Activated T-helper 2 cell treated with anti-CD3 and anti-CD28 coated beads, Interferon-gamma antibody, Interleukin-2, Interleukin-4, amounts not matched to agents 10 μg/mL and 5 μg/mL and 100 μg/mL, durations not matched to agents 14 hours and 24 hours and 36 hours (primary cell): ENCODE measurements around the gene NR3C2. TPM values are rescaled to one million over a fixed set of nuclear protein-coding genes. Genes with fewer than 3 reads are reported as not detected.

ENCODE experiments used
- DNase-seq: peaks from one replicate; pipeline ENCODE4 v3.0.0; 2021; ENCODE audit warnings: low spot score
- H3K27ac Mint-ChIP-seq: one replicate; pipeline ENCODE4 v1.8.0; 2021; ENCODE audit warnings: mixed read lengths
- H3K27me3 Mint-ChIP-seq: one replicate; pipeline ENCODE4 v1.8.0; 2021; ENCODE audit warnings: low read depth, mixed read lengths
- H3K36me3 Mint-ChIP-seq: one replicate; pipeline ENCODE4 v1.8.0; 2021; ENCODE audit warnings: low read depth, mixed read lengths
- H3K4me1 Mint-ChIP-seq: one replicate; pipeline ENCODE4 v1.8.0; 2021; ENCODE audit warnings: low read depth, mixed read lengths
- H3K4me3 Mint-ChIP-seq: one replicate; pipeline ENCODE4 v1.8.0; 2021; ENCODE audit warnings: low read depth, mild to moderate bottlenecking, moderate library complexity, mixed read lengths
- H3K9me3 Mint-ChIP-seq: one replicate; pipeline ENCODE4 v1.8.0; 2021; ENCODE audit warnings: mixed read lengths
- intact Hi-C: fragments of 100-400 bp; cut with micrococcal nuclease; formaldehyde crosslinking; loops from one replicate; pipeline ENCODE4 v1.15.1; 2023
- total RNA-seq: library from RNA; stranded (reverse); gene quantifications from 2 replicates; pipeline ENCODE4 v1.2.3, GENCODE V29; 2022

Gene NR3C2
- total RNA-seq, 1 donor from 2014 or later = 0.32 TPM

- intact Hi-C loops = no loop called here
- no peaks in the 10 kb centered on the region for H3K9me3 Mint-ChIP-seq
- H3K36me3 Mint-ChIP-seq = no peaks in the 10 kb centered on the region
- no peak for DNase-seq
- H3K4me3 Mint-ChIP-seq = no peak overlapping the region
- no peaks in the 10 kb centered on the region for H3K27me3 Mint-ChIP-seq
- no peaks in the 10 kb centered on the region for H3K4me1 Mint-ChIP-seq
- H3K27ac Mint-ChIP-seq = no peak overlapping the region
Observed at GRCh38 chr4:148287111-148287510, 155.1 kb downstream of the NR3C2 start.

GRCh38 chr4:148286012-148286411 lies 156.2 kb downstream of the NR3C2 start:
- H3K4me3 Mint-ChIP-seq = no peak overlapping the region
- no peaks in the 10 kb centered on the region for H3K36me3 Mint-ChIP-seq
- H3K4me1 Mint-ChIP-seq = no peaks in the 10 kb centered on the region
- H3K27me3 Mint-ChIP-seq = no peaks in the 10 kb centered on the region
- H3K9me3 Mint-ChIP-seq = no peaks in the 10 kb centered on the region
- no peak for DNase-seq
- H3K27ac Mint-ChIP-seq = no peak overlapping the region
- intact Hi-C loops = no loop called here

DNA sequence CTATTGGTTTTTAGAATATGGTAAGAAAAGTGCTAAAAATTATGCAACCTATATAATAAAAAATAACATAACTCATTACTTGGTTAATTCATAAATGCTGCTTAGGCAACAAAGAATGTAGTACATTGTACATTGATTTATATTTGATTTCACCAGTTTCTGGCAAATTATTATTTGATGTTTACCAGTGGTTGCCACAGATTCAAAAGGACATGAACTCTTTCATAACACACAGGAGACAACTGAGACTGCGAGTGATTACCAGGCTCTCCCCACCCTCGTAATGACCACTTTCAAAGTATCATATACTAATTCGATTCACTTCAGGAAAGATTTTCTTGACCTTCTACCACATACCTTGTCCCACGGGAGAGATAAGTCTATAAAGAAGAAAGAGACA lies 158.5 kb downstream of the NR3C2 start:
- DNase-seq = no peak
- Mint-ChIP-seq H3K27me3 (no peaks in the 10 kb centered on the region), H3K4me3 (no peak overlapping the region), H3K4me1 (no peaks in the 10 kb centered on the region), H3K9me3 (no peaks in the 10 kb centered on the region), H3K36me3 (no peaks in the 10 kb centered on the region), H3K27ac (no peak overlapping the region)
- intact Hi-C loops = no loop called here

DNA sequence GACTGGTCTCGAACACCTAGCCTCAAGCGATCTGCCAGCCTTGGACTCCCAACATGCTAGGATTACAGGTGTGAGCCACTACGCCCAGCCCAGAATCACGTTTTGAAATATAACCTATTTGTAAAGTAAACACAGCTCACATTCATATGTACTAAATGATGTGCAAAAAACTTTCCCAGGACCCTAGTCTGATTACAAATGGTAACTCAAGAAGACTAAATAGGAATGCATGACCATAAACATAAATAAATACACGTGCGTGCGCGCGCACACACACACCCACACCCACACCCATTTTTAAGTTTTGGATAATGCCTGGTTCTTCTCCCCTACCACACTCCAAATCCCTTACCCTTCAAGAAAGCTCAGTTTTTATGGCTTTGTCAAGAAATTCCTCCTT lies 163.9 kb downstream of the NR3C2 start:
- Mint-ChIP-seq H3K4me1 (no peaks in the 10 kb centered on the region), H3K27ac (no peak overlapping the region), H3K4me3 (no peak overlapping the region), H3K27me3 (no peaks in the 10 kb centered on the region), H3K36me3 (no peaks in the 10 kb centered on the region), H3K9me3 (no peaks in the 10 kb centered on the region)
- intact Hi-C loops = no loop called here
- no peak for DNase-seq

GRCh38 chr4:148275266-148275665 lies 166.9 kb downstream of the NR3C2 start:
- no peaks in the 10 kb centered on the region for H3K4me1 Mint-ChIP-seq
- no peaks in the 10 kb centered on the region for H3K9me3 Mint-ChIP-seq
- H3K27me3 Mint-ChIP-seq = no peaks in the 10 kb centered on the region
- no peak overlapping the region for H3K4me3 Mint-ChIP-seq
- H3K27ac Mint-ChIP-seq = no peak overlapping the region
- H3K36me3 Mint-ChIP-seq = no peaks in the 10 kb centered on the region
- intact Hi-C loops = no loop called here
- DNase-seq = no peak

GRCh38 chr4:148273501-148273986 lies 168.7 kb downstream of the NR3C2 start:
- no peaks in the 10 kb centered on the region for H3K36me3 Mint-ChIP-seq
- no peaks in the 10 kb centered on the region for H3K9me3 Mint-ChIP-seq
- H3K4me3 Mint-ChIP-seq = no peak overlapping the region
- H3K27ac Mint-ChIP-seq = no peak overlapping the region
- no peaks in the 10 kb centered on the region for H3K27me3 Mint-ChIP-seq
- DNase-seq = no peak
- no peaks in the 10 kb centered on the region for H3K4me1 Mint-ChIP-seq
- intact Hi-C loops = no loop called here

DNA sequence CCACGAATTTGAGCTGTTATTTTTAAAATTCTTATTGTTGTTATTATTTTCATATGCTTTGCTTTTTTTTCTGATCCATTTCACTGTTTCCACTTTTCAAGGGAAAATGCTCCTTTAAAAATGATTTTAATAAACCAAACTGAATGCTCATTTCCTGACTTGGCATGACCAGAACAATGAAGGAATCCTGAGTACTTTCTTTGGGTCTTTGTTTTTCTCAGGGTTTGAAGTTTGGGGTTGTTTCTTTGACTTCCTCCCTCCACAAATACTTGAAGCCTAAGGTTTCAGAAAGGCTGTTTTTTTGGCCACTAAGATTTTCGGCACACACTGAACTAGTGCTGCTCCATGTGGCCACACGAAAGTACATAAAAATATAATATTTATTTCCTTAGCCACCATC lies 171.0 kb downstream of the NR3C2 start:
- intact Hi-C loops = no loop called here
- H3K27ac Mint-ChIP-seq = no peak overlapping the region
- no peak for DNase-seq
- H3K4me1 Mint-ChIP-seq = no peaks in the 10 kb centered on the region
- no peaks in the 10 kb centered on the region for H3K9me3 Mint-ChIP-seq
- no peak overlapping the region for H3K4me3 Mint-ChIP-seq
- H3K27me3 Mint-ChIP-seq = no peaks in the 10 kb centered on the region
- H3K36me3 Mint-ChIP-seq = no peaks in the 10 kb centered on the region

- H3K4me1 Mint-ChIP-seq = no peaks in the 10 kb centered on the region
- intact Hi-C loops = no loop called here
- H3K4me3 Mint-ChIP-seq = no peak overlapping the region
- H3K9me3 Mint-ChIP-seq = no peaks in the 10 kb centered on the region
- no peak for DNase-seq
- no peak overlapping the region for H3K27ac Mint-ChIP-seq
- H3K36me3 Mint-ChIP-seq = no peaks in the 10 kb centered on the region
- H3K27me3 Mint-ChIP-seq = no peaks in the 10 kb centered on the region
Observed at GRCh38 chr4:148270630-148271029, 171.6 kb downstream of the NR3C2 start.

DNA sequence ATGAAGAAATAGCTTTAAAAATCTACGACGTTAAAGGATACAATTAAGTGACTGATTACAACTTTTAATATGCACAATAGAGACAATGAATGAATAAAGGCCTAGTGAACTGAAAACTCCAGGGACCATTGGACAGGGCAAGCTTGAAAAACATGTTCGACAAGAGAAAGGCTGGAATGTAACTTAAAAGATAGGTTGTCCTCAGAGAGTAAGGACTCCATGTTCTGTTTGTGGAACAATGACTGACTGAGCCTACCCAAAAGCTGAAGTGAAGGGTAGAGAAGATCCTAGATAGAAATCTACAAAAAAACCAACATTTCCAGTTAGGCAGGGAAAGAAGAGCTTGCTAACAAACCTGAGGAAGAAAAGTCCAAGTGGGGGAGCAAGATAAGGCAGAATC lies 173.4 kb downstream of the NR3C2 start:
- no peak overlapping the region for H3K4me3 Mint-ChIP-seq
- intact Hi-C loops = no loop called here
- DNase-seq = no peak
- H3K27me3 Mint-ChIP-seq = no peaks in the 10 kb centered on the region
- H3K36me3 Mint-ChIP-seq = no peaks in the 10 kb centered on the region
- H3K4me1 Mint-ChIP-seq = no peaks in the 10 kb centered on the region
- no peaks in the 10 kb centered on the region for H3K9me3 Mint-ChIP-seq
- no peak overlapping the region for H3K27ac Mint-ChIP-seq

DNA sequence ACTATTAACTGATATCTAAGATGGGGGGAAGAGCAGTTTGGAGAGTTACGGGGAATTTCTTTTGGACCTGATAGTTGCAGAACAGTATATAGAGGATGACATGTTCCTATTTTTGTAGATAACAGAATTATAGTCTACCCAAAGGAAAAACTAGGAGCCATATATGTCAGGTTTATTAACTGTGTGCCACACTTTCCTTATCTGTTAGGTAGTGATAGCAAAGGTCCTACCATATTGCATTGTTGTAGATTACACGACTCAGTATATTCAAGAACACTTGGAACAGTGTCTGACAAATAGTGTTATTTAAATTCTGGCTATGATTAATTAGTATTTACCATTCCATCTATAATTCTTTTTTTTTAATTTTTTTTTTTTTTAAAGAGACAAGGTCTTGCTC lies 175.3 kb downstream of the NR3C2 start:
- Mint-ChIP-seq H3K36me3 (no peaks in the 10 kb centered on the region), H3K4me1 (no peaks in the 10 kb centered on the region), H3K9me3 (no peaks in the 10 kb centered on the region), H3K4me3 (no peak overlapping the region), H3K27me3 (no peaks in the 10 kb centered on the region), H3K27ac (no peak overlapping the region)
- intact Hi-C loops = no loop called here
- no peak for DNase-seq

GRCh38 chr4:148266240-148266639 lies 176.0 kb downstream of the NR3C2 start:
- Mint-ChIP-seq H3K27me3 (no peaks in the 10 kb centered on the region), H3K9me3 (no peaks in the 10 kb centered on the region), H3K4me1 (no peaks in the 10 kb centered on the region), H3K36me3 (no peaks in the 10 kb centered on the region), H3K4me3 (no peak overlapping the region), H3K27ac (no peak overlapping the region)
- no peak for DNase-seq
- intact Hi-C loops = no loop called here

DNA sequence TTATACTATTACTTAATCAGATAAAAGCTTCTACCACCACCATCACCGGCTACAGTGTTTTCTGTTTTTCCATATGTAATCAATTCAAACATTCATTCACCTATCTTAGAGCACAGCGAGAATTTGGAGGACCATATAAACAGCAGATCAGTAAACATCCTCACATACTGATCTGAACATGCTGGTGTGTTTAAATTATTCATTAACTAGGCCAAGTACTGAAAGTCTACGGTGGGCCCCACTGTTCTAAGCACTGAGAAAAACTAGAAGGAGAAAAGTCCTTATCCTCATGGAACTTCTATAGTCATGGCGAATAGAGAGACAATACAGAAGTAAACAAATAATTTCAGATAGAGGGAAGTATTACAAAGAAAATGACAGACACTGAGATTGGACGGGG lies 176.6 kb downstream of the NR3C2 start:
- Mint-ChIP-seq H3K4me1 (no peaks in the 10 kb centered on the region), H3K36me3 (no peaks in the 10 kb centered on the region), H3K27me3 (no peaks in the 10 kb centered on the region), H3K4me3 (no peak overlapping the region), H3K9me3 (no peaks in the 10 kb centered on the region), H3K27ac (no peak overlapping the region)
- intact Hi-C loops = no loop called here
- no peak for DNase-seq

DNA sequence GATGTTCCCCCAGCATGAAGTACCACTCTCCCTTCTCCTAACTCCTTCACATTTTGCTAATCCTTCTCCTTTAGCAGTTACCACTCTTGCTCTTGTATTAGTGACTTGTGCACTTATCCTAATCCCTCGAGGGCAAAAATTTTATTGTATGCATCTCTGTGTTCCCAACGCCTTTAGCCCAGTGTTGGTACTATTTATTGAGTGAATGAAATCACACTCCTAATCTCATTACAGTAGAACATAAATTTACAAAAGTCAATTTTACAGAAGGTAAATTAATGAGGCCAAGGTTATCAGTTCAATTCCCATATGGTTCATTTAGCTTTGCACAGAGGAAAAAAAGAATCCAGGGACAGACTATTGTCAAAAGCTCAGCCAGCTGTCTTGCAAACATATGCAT lies 178.4 kb downstream of the NR3C2 start:
- Mint-ChIP-seq H3K4me1 (no peaks in the 10 kb centered on the region), H3K9me3 (no peaks in the 10 kb centered on the region), H3K27ac (no peak overlapping the region), H3K27me3 (no peaks in the 10 kb centered on the region), H3K36me3 (no peaks in the 10 kb centered on the region), H3K4me3 (no peak overlapping the region)
- intact Hi-C loops = no loop called here
- no peak for DNase-seq

DNA sequence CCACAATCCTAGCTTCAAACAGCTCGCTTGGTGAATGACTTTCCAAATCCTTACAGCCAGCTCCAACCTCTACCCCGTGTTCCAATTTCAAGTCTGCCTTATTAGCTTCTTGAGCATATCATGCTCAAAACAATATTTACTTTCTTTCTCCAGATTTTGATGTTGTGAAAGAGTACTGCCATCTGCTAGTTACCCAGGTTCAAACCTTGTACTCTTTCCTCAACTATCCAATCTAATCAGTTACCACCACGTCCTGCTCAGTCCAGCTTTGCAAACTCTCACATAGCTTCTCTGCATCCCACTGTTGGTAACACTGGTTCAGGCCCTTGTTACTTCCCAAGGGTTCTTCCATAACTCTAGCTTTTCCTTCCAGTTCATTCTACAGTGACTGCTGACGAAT lies 179.1 kb downstream of the NR3C2 start:
- Mint-ChIP-seq H3K9me3 (no peaks in the 10 kb centered on the region), H3K4me3 (no peak overlapping the region), H3K27me3 (no peaks in the 10 kb centered on the region), H3K36me3 (no peaks in the 10 kb centered on the region), H3K4me1 (no peaks in the 10 kb centered on the region), H3K27ac (no peak overlapping the region)
- intact Hi-C loops = no loop called here
- DNase-seq = no peak
